ENCODE results near the gene RAB20.
"Not testable (repeated sequence)": the region's sequence is repeated elsewhere in the genome, so short reads cannot be mapped to it uniquely, and the experiment has no call there.

Gene RAB20

GRCh38 chr13:110575322-110576069 is 14.0 kb upstream of the RAB20 start:
- no peak for DNase-seq (ENCODE audit: low read depth in 2 of 2)

DNA sequence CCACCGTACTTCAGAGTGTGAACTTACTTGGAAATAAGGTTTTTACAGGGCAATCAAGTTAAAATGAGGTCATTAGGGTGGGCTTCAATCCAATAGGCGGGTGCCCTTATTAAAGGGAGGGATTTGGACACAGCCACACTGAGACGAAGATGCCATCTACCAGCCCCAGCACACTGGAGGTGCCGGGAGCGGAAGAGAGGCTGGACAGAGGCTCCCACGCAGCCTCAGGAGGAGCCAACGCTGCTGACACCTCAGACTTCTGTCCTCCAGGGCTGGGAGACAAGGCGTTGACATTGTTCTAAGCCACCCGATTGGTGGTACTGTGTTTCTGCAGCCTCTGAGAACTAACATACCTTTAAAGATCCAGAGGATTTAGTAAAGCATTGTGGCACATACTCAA is 12.6 kb upstream of the RAB20 start:
- no peak for DNase-seq (ENCODE audit: low read depth in 2 of 2)

GRCh38 chr13:110572778-110573118 is 11.2 kb upstream of the RAB20 start:
- no peak for DNase-seq (ENCODE audit: low read depth in 2 of 2)

- DNase-seq (ENCODE audit: low read depth in 2 of 2): no peak
Observed at GRCh38 chr13:110571896-110572777, 10.6 kb upstream of the RAB20 start.

GRCh38 chr13:110570886-110571285 is 9.4 kb upstream of the RAB20 start:
- DNase-seq (ENCODE audit: low read depth in 2 of 2): no peak

DNA sequence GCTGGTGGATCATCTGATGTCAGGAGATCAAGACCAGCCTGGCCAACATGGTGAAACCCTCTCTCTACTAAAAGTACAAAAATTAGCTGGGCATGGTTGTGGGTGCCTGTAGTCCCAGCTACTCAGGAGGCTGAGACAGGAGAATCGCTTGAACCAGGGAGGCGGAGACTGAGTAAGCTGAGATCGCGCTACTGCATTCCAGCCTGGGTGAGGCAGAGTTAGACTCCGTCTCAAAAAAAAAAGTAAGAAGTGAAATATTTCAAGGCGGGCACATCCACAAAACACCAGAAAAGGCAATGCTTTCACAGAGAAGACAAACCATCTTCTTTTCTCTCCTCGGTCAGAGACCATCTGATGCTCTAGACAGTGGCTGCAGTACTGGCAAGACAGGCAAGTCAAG is 8.4 kb upstream of the RAB20 start:
- DNase-seq (ENCODE audit: low read depth in 2 of 2): not testable (repeated sequence)

GRCh38 chr13:110568612-110569011 is 7.1 kb upstream of the RAB20 start:
- no peak for DNase-seq (ENCODE audit: low read depth in 2 of 2)

GRCh38 chr13:110566171-110566570 is 4.6 kb upstream of the RAB20 start:
- no peak for DNase-seq (ENCODE audit: low read depth in 2 of 2)

DNA sequence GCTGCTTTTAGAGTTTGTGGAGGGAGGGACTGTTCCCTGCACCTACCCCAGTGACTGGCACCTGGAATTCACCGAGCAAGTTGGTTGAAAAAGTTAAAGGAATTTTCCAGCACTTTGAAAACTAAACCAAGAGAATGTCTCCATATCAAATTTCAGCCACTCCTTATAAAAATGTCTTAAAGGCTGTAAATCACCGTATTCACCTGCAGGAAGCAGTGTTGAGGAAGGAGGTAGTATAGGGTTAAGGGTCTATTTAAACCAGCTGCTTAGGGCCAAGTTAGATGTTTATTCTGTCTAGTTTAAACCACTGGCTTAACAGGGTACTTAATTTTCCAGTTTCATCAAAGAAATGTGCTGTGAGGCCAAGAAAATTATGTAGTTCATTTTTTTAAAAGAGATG is 3.8 kb upstream of the RAB20 start:
- no peak for DNase-seq (ENCODE audit: low read depth in 2 of 2)

DNA sequence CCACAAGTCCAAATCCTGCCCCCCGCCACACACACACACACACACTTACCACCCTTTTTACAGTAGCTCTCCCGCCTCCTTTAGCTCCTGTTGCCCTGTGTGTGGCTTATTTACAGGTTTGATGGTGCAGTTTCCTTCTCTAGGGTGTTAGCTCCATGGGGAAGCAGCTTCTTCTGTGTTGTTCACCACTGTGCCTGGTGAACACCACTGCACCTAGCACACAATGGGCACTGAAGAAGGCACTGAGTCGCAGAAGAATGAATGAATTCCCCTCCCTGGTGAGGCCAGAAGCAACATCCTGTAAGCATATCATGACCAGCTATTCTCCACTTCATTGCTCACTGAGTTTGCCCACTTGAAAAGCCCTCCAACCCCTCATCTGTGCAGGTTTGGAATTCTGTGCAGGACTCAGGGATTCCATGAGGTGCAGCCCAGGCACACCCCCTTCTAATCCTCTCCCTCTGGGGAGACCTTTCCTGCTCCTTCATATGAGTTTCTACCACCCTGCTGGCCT is 3.0 kb upstream of the RAB20 start:
- no peak for DNase-seq (ENCODE audit: low read depth in 2 of 2)

DNA sequence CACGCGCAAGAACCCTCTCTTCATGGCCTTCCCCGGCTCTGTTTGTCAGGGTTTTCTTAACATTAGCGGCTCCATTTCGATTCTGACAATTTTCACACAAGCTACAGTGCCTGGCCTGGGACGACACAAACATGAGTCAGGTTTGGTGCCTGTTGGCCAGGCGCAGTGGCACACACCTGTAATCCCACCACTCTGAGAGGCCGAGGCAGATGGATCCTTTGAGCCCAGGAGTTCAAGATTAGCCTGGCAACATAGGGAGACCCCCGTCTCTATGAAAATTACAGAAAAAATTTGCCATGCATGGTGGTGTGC is 1.9 kb upstream of the RAB20 start:
- DNase-seq (ENCODE audit: low read depth in 2 of 2): no peak

GRCh38 chr13:110562696-110563462 is 1.4 kb upstream of the RAB20 start:
- DNase-seq (ENCODE audit: low read depth in 2 of 2): no peak

GRCh38 chr13:110562036-110562597 is 595 bp upstream of the RAB20 start:
- peak in 1 of 2 experiments; percentile 6 for DNase-seq (ENCODE audit: low read depth in 2 of 2)

DNA sequence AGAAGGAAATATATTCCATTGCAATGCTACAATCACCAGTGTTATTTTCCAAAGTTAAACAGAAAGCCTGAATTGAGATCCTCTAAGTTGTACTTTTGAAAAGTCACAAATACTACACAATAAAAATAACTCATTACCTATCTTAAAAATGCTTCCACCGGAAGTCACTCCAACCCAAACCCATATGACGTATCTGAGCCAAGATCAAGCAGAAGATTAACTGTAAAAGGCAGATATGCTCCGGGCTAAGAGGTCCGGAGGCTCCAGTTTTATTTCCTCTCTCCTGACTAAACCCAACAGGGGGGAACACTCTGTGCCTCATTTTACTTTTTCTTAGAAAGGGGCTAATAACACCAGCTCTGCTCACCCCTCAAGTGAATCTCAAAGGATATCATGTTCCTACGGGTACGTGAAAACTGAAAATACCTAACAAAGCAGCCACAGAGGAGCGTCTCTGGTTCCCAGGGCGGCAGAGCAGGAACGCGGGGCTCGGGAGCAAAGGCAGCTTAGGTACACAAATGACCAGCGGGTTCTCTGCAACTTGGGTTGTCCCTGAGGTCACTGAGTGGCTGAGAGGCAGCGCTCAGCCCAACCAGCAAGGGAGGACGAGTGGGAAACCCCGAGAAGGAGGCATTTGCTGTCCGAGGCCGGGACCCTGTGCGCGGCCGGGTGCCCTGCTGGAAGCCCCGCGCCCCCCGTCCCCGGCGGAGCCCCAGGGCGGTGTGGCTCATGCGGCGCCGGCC is 750 bp downstream of the RAB20 start:
- no peak for DNase-seq (ENCODE audit: low read depth in 2 of 2)

DNA sequence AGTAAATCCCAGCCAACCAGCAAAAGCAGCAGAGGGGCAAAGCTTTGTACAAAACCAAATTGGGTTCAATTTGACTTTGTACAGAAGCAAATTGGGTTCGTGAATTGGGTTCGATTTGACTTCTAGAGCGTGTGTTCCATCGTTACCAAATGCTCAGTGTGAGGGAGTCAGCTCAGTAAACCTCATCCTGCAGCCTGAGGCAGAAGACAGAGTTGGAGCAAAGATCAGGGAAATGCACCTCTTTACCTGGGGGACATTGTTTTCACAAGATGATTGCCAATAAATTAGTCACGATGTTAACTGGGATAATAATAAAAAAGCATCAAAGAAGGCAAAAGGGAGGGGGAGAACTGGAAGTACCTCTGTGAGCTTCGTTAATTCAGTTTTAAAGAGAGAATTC is 1.5 kb downstream of the RAB20 start:
- no peak for DNase-seq (ENCODE audit: low read depth in 2 of 2)

- no peak for DNase-seq (ENCODE audit: low read depth in 2 of 2)
Observed at GRCh38 chr13:110559429-110559943, 2.0 kb downstream of the RAB20 start.

DNA sequence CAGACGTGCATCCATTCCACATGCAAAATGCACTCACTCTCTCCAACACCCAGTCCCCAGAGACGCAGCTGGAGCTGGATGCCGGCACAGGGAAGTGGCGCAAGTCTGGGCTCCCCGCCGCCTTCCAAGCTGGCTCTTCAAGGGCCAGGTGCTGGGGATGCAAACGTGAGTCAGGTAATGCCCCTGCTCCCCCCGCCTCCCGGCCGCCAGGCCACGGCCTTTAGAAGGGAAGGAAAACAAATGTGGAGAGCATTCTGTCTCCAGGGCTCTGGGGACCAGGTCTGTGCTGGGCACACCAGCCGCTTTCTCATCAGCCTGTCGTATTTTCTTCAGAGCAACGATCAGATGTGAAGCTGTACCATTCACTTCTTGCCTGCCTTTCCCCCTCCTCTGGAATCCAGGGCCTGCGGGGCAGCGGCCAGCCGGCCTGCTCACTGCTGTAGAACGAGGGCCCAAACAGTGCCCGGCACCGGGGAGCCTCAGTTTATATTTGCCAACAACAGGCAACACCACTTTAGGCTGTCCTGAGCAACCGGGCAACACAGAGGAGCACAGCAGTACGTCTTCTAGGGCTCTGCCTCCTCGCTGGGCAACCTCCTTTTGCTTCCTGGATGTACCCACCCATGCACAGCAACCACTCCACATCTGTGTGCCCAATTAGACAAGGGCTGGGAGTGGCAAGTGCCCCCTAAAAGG is 3.8 kb downstream of the RAB20 start:
- no peak for DNase-seq (ENCODE audit: low read depth in 2 of 2)

- DNase-seq (ENCODE audit: low read depth in 2 of 2): no peak
Observed at GRCh38 chr13:110557082-110557481, 4.4 kb downstream of the RAB20 start.

DNA sequence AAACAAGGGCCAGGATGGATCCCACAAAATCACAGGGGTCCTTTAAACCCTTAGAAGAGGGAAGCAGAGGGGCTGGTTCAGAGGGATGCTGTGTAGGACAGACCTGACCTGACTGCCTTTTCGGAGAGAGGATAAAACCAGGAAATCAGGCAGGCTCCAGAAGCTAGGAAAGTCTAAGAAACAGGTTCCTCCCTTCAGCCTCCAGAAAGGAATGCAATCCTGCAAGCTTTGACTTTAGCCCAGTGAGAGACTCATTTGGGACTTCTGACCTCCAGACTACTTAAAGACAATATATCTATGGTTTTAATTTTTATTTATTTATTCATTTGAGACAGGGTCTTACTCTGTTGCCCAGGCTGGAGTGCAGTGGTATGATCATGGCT is 5.3 kb downstream of the RAB20 start:
- DNase-seq (ENCODE audit: low read depth in 2 of 2): no peak

DNA sequence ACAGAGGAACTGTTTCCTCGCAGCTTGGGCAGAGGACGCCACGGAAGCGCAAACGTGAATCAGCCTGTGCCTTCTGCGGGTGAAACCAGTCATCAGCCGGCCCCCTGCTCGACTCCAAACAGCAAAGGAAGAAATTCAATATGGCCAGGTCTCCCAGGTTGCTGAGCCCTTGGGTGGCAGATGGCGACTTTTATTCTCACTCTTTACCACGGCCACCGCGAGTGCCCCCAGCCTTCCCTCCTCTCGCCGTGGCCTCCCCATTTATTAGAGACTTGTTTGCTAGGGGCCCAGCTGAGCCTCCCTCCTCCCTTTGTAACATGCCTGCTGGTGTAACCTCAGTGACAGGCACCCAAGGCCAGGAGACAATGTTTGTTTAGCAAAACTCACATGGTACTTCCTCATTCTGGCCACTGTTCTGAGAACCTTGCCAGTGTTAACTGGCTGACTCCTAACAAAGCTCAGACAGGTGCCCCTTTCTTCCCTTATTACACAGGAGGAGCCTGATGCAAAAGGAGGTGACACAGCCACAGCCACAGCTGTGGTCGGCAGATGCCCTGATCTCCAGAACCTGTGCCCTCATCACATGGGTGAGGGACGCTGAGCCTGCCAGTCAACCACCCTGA is 5.8 kb downstream of the RAB20 start:
- DNase-seq (ENCODE audit: low read depth in 2 of 2): no peak

Data from fibroblast of skin of left quadriceps (primary cell).